Chondrocyte (in vitro differentiated cells): ENCODE results near the gene PTPMT1. TPM values are rescaled to one million over a fixed set of nuclear protein-coding genes. Genes with fewer than 3 reads are reported as not detected.
"Not testable (repeated sequence)": the region's sequence is repeated elsewhere in the genome, so short reads cannot be mapped to it uniquely, and the experiment has no call there.

Source experiments
- DNase-seq: peaks from one replicate; pipeline ENCODE4 v3.0.0; 2021; ENCODE audit warnings: mixed read lengths, low spot score
- H3K27ac Mint-ChIP-seq: one replicate; pipeline ENCODE4 v1.8.0; 2021; ENCODE audit warnings: mild to moderate bottlenecking, moderate library complexity, mixed read lengths; ENCODE audit not compliant: unreplicated experiment
- H3K27me3 Mint-ChIP-seq: 2 replicates; pipeline ENCODE4 v1.8.0; 2021; ENCODE audit warnings: low read depth, mixed read lengths
- H3K36me3 Mint-ChIP-seq: 2 replicates; pipeline ENCODE4 v1.8.0; 2021; ENCODE audit warnings: low read depth, mixed read lengths
- H3K4me1 Mint-ChIP-seq: 2 replicates; pipeline ENCODE4 v1.8.0; 2021; ENCODE audit warnings: low read depth, mild to moderate bottlenecking, mixed read lengths
- H3K4me3 Mint-ChIP-seq: one replicate; pipeline ENCODE4 v1.8.0; 2021; ENCODE audit warnings: mild to moderate bottlenecking, moderate library complexity, mixed read lengths; ENCODE audit not compliant: unreplicated experiment
- H3K9me3 Mint-ChIP-seq: 2 replicates; pipeline ENCODE4 v1.8.0; 2021; ENCODE audit warnings: low read depth, mixed read lengths
- total RNA-seq: library from RNA; stranded (reverse); gene quantifications from 3 replicates; pipeline ENCODE4 v1.2.1, GENCODE V29; 2021
- TF ChIP-seq, protein P1 (sequence below): fragments of 200-600 bp; sonication (generic); IDR thresholded peaks from 2 replicates; pipeline ENCODE4 v1.5.0; 2021; ENCODE audit warnings: antibody characterized with exemption, mild to moderate bottlenecking, moderate library complexity

PTPMT1 gene
- total RNA-seq, 1 donor from 2014 or later, result 43.5 TPM

DNA sequence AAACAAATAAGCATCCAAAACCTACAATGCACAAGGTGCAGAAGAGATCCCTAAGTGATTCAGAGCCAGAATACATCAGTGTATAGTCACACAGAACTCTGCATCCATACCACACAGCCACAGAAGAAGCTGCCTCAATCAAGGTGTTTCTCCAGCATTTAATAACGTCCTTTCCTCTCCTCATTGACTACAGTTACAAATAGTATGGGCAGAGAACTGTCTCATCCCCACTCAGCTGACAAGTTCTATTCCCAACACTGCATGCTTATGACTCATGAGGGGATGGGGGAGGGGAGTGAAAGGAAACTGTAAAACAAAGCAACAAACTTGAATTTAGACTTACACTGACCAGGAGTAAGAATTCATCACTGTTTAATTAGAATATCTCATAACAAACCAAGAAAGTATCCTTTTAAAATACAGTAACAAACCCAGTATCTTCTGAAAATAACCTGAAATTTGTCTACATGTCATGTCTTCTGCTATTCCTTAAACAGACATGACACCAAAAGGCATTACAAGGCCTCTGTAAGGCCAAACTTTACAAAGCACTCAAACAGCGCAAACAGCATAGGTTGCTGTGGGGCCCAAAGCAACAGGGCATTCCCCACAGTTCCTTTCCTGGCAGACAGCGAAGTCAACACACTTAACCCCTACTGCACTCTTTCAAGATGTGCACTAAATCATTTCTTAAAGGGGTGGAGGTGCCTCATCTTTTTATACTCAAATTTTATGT lies 41.7 kb upstream of the PTPMT1 start:
- TF ChIP-seq, protein P1, sequence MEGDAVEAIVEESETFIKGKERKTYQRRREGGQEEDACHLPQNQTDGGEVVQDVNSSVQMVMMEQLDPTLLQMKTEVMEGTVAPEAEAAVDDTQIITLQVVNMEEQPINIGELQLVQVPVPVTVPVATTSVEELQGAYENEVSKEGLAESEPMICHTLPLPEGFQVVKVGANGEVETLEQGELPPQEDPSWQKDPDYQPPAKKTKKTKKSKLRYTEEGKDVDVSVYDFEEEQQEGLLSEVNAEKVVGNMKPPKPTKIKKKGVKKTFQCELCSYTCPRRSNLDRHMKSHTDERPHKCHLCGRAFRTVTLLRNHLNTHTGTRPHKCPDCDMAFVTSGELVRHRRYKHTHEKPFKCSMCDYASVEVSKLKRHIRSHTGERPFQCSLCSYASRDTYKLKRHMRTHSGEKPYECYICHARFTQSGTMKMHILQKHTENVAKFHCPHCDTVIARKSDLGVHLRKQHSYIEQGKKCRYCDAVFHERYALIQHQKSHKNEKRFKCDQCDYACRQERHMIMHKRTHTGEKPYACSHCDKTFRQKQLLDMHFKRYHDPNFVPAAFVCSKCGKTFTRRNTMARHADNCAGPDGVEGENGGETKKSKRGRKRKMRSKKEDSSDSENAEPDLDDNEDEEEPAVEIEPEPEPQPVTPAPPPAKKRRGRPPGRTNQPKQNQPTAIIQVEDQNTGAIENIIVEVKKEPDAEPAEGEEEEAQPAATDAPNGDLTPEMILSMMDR, result no peak
- Mint-ChIP-seq H3K27ac (peak overlapping the region; percentile 99), H3K36me3 (no peaks in the 10 kb centered on the region), H3K4me3 (peak overlapping the region; percentile 62), H3K9me3 (no peaks in the 10 kb centered on the region), H3K27me3 (no peaks in the 10 kb centered on the region), H3K4me1 (peaks cover 67% of the 10 kb centered on the region)
- no peak for DNase-seq

DNA sequence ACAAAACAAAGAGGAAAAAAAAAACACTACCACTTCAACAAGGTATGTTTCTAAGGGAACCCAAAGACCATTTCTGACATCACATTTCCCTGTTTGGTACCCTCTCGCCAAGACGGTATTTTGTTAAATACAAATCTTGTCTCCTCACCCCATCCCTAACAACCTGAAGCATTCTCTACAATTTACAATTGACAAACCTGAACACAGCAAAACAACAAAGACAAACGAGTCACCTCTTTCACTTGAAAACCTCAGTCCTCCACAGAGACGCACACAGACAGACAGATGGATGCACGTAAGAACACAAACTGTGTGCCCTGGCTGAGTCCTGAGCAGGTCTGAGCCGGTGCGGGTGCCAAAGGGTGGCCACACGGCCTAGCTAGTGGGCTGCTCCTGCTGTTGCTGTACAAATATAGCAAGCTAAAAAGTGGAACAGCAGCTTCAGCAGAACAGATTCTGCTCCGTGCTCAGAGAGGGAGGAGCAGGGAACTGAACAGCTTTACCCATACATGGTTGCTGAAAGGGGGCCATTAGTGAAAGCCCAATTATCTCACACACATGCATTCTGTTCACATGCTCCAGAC lies 41.0 kb upstream of the PTPMT1 start:
- no peaks in the 10 kb centered on the region for H3K9me3 Mint-ChIP-seq
- peaks cover 60% of the 10 kb centered on the region for H3K4me1 Mint-ChIP-seq
- TF ChIP-seq, protein P1, result no peak
- no peaks in the 10 kb centered on the region for H3K27me3 Mint-ChIP-seq
- no peaks in the 10 kb centered on the region for H3K36me3 Mint-ChIP-seq
- no peak for DNase-seq
- H3K4me3 Mint-ChIP-seq, result peak overlapping the region; percentile 62
- peak overlapping the region; percentile 99 for H3K27ac Mint-ChIP-seq

DNA sequence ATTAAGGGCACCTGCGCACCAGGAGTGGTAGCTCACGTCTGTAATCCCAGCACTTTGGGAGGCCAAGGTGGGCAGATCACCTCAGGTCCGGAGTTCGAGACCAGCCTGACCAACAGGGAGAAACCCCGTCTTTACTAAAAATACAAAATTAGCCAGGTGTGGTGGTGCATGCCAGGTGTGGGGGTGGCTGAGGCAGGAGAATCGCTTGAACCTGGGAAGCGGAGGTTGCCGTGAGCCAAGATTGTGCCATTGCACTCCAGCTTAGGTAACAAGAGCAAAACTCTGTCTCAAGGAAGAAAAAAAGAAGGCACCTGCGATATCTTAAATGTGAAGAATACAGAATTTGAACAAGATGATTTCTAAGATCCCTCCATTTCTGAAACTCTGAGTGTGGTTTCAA lies 39.4 kb upstream of the PTPMT1 start:
- H3K27me3 Mint-ChIP-seq, DNase-seq, H3K4me3 Mint-ChIP-seq, H3K9me3 Mint-ChIP-seq, H3K36me3 Mint-ChIP-seq: not testable (repeated sequence)
- Mint-ChIP-seq H3K4me1 (peaks cover 56% of the 10 kb centered on the region), H3K27ac (peak overlapping the region; percentile 54)

DNA sequence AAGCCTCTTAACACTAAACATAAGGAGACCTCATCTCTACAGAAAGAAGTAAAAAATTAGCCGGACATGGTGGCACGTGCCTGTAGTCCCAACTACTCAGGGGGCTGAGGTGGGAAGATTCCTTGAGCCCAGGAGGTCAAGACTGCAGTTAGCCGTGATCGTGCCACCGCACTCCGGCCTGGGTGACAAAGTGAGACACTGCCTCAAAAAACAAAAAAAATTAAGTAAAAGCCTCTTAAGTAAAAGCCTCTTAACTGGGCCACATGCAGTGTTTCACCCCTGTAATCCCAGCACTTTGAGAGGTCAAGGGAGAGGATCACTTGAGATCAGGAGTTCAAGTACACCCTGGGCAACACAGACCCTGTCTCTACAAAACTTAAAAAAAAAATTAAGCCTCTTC lies 38.2 kb upstream of the PTPMT1 start:
- Mint-ChIP-seq H3K27ac (peak overlapping the region; percentile 17), H3K9me3 (no peaks in the 10 kb centered on the region), H3K4me1 (peaks cover 61% of the 10 kb centered on the region), H3K36me3 (no peaks in the 10 kb centered on the region), H3K27me3 (no peaks in the 10 kb centered on the region), H3K4me3 (no peak overlapping the region)
- TF ChIP-seq, protein P1, result no peak
- no peak for DNase-seq

- no peaks in the 10 kb centered on the region for H3K9me3 Mint-ChIP-seq
- TF ChIP-seq, protein P1, result no peak
- DNase-seq, result no peak
- peaks cover under 1% of the 10 kb centered on the region for H3K36me3 Mint-ChIP-seq
- peak overlapping the region; percentile 77 for H3K27ac Mint-ChIP-seq
- H3K27me3 Mint-ChIP-seq, result no peaks in the 10 kb centered on the region
- peaks cover 62% of the 10 kb centered on the region for H3K4me1 Mint-ChIP-seq
- H3K4me3 Mint-ChIP-seq, result no peak overlapping the region
Observed at GRCh38 chr11:47529951-47530350, 35.4 kb upstream of the PTPMT1 start.

DNA sequence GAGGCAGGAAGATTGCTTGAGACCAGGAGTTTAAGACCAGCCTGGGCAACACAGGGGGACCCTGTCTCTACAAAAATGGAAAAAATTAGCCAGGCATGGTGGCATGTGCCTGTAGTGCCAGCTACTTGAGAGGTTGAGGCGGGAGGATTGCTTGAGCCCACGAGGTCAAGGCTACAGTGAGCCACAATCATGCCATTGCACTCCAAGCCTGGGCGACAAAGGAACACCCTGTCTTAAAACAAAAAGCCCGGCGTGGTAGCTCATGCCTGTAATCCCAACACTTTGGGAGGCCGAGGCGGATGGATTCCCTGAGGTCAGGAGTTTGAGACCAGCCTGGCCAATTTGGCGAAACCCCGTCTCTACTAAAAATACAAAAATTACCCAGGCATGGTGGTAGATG lies 34.7 kb upstream of the PTPMT1 start:
- H3K4me3 Mint-ChIP-seq, DNase-seq, H3K27me3 Mint-ChIP-seq, H3K36me3 Mint-ChIP-seq, H3K9me3 Mint-ChIP-seq: not testable (repeated sequence)
- Mint-ChIP-seq H3K4me1 (peaks cover 57% of the 10 kb centered on the region), H3K27ac (peak overlapping the region; percentile 96)
